H1 (cell line): Measurements from ENCODE around the gene DENND1A. TPM values are rescaled to one million over a fixed set of nuclear protein-coding genes. Genes with fewer than 3 reads are reported as not detected.

ENCODE experiments used
- CTCF ChIA-PET: fragments of 300-600 bp; sonication (Branson Sonifier 250); formaldehyde crosslinking; loops from one replicate; lab custom pipeline; 2021; ENCODE audit not compliant: partially characterized antibody; lab: Charles Lee
- POLR2A ChIA-PET: fragments of 300-600 bp; sonication (Branson Sonifier 250); formaldehyde crosslinking; loops from one replicate; lab custom pipeline; 2021; ENCODE audit warnings: inconsistent platforms; ENCODE audit not compliant: partially characterized antibody; lab: Charles Lee
- DNase-seq, 2 experiments: peaks; one replicate each; pipeline versions ENCODE4 v3.0.0 to v3.0.0-alpha.2; 2010 to 2022; ENCODE audit warnings: low spot score in 2 of 2, low read depth in 1 of 2, mixed read lengths in 1 of 2
- FAIRE-seq: peaks from 2 replicates; lab custom pipeline; 2011; peaks lifted over from hg19 to GRCh38; lab: Jason Lieb, UNC
- H2AFZ ChIP-seq: 2 replicates; pipeline ENCODE4 v1.8.1; 2012; ENCODE audit warnings: low read length, inconsistent platforms
- H2AK5ac ChIP-seq: 2 replicates; pipeline ENCODE4 v1.6.1; 2013; ENCODE audit warnings: low read depth, low read length
- H2BK120ac ChIP-seq: replicated peaks from 2 replicates; pipeline ENCODE3; 2013; ENCODE audit warnings: low read depth, low read length, inconsistent platforms
- H2BK12ac ChIP-seq: 2 replicates; pipeline ENCODE4 v1.6.1; 2013; ENCODE audit warnings: low read depth, low read length
- H2BK15ac ChIP-seq: 2 replicates; pipeline ENCODE4 v1.6.1; 2013; ENCODE audit warnings: low read length
- H2BK20ac ChIP-seq: 2 replicates; pipeline ENCODE4 v1.6.1; 2013; ENCODE audit warnings: low read length
- H2BK5ac ChIP-seq: 2 replicates; pipeline ENCODE4 v1.6.1; 2013; ENCODE audit warnings: low read depth, low read length
- H3K14ac ChIP-seq: 2 replicates; pipeline ENCODE4 v1.6.1; 2013; ENCODE audit warnings: inconsistent platforms; ENCODE audit not compliant: insufficient read length
- H3K18ac ChIP-seq: 2 replicates; pipeline ENCODE4 v1.6.1; 2013; ENCODE audit warnings: low read length; ENCODE audit errors: extremely low read depth
- H3K23ac ChIP-seq: 2 replicates; pipeline ENCODE4 v1.6.1; 2013; ENCODE audit warnings: inconsistent platforms; ENCODE audit not compliant: insufficient read length
- H3K23me2 ChIP-seq: 2 replicates; pipeline ENCODE4 v1.6.1; 2013; ENCODE audit warnings: low read depth, low read length
- H3K27ac ChIP-seq: 2 replicates; pipeline ENCODE4 v1.6.1; 2011; ENCODE audit warnings: low read depth, low read length, inconsistent platforms
- H3K27me3 ChIP-seq, 4 experiments: replicated peaks in 1 of 4; 1 replicate in 1 of 4; 2 replicates in 3 of 4; pipeline versions ENCODE4 v1.6.1 to v1.8.1; 2011 to 2013; ENCODE audit warnings: low read length in 3 of 4, mild to moderate bottlenecking in 3 of 4, inconsistent platforms in 2 of 4, mixed read lengths in 2 of 4, moderate library complexity in 1 of 4; ENCODE audit not compliant: control insufficient read depth in 3 of 4, insufficient read depth in 3 of 4; ENCODE audit errors: extremely low read depth in 1 of 4
- H3K36me3 ChIP-seq, 4 experiments: 2 replicates each; pipeline versions ENCODE4 v1.6.1 to v1.8.1; 2011 to 2013; ENCODE audit warnings: mild to moderate bottlenecking in 4 of 4, low read length in 3 of 4, moderate library complexity in 2 of 4, control low read depth in 1 of 4, inconsistent platforms in 1 of 4; ENCODE audit not compliant: insufficient read depth in 4 of 4, control insufficient read depth in 2 of 4
- H3K4ac ChIP-seq: replicated peaks from 2 replicates; pipeline ENCODE3; 2013; ENCODE audit warnings: low read length, low read depth, mixed read lengths, inconsistent platforms; ENCODE audit not compliant: insufficient read length
- H3K4me1 ChIP-seq, 4 experiments: replicated peaks in 1 of 4; 1 replicate in 1 of 4; 2 replicates in 3 of 4; pipeline versions ENCODE4 v1.6.1 to v1.8.1; 2011 to 2013; ENCODE audit warnings: low read length in 3 of 4, inconsistent platforms in 2 of 4, mixed read lengths in 1 of 4; ENCODE audit not compliant: insufficient read depth in 4 of 4, control insufficient read depth in 3 of 4
- H3K4me2 ChIP-seq, 2 experiments: 2 replicates each; pipeline versions ENCODE4 v1.6.1 to v1.8.1; 2011 to 2013; ENCODE audit warnings: low read depth in 2 of 2, low read length in 2 of 2, control low read depth in 1 of 2, inconsistent platforms in 1 of 2, mild to moderate bottlenecking in 1 of 2; ENCODE audit not compliant: insufficient read depth in 1 of 2
- H3K4me3 ChIP-seq, 4 experiments: fragments of 200-600, 300-600 bp in 1 of 4; sonication (generic), shearing (Covaris generic), sonication (Bioruptor Twin) in 1 of 4; 2 replicates each; pipeline versions ENCODE4 v1.5.1 to v1.8.1; 2011 to 2016; ENCODE audit warnings: low read length in 4 of 4, low read depth in 3 of 4, control low read depth in 2 of 4, inconsistent platforms in 2 of 4, mild to moderate bottlenecking in 2 of 4, mixed read lengths in 1 of 4, moderate library complexity in 1 of 4; ENCODE audit not compliant: insufficient read depth in 2 of 4; ENCODE audit errors: extremely low read depth in 1 of 4
- H3K56ac ChIP-seq: replicated peaks from 2 replicates; pipeline ENCODE3; 2013; ENCODE audit warnings: low read depth, mild to moderate bottlenecking, mixed read lengths, low read length, inconsistent platforms; ENCODE audit not compliant: insufficient read length
- H3K79me1 ChIP-seq: 2 replicates; pipeline ENCODE4 v1.6.1; 2013; ENCODE audit warnings: low read depth, low read length, control low read depth
- H3K79me2 ChIP-seq, 2 experiments: 2 replicates each; pipeline versions ENCODE4 v1.6.1 to v1.8.1; 2012 to 2013; ENCODE audit warnings: low read length in 2 of 2, mild to moderate bottlenecking in 2 of 2, inconsistent platforms in 1 of 2; ENCODE audit not compliant: insufficient read depth in 2 of 2, control insufficient read depth in 1 of 2
- H3K9ac ChIP-seq, 4 experiments: replicated peaks in 1 of 4; 1 replicate in 1 of 4; 2 replicates in 3 of 4; pipeline versions ENCODE4 v1.6.1 to v1.8.1; 2011 to 2013; ENCODE audit warnings: low read depth in 3 of 4, low read length in 3 of 4, control low read depth in 2 of 4, mild to moderate bottlenecking in 2 of 4, moderate library complexity in 2 of 4, inconsistent platforms in 1 of 4; ENCODE audit errors: extremely low read depth in 1 of 4
- H3K9me3 ChIP-seq, 2 experiments: 2 replicates each; pipeline versions ENCODE4 v1.6.1 to v1.8.1; 2012 to 2013; ENCODE audit warnings: mild to moderate bottlenecking in 2 of 2, moderate library complexity in 2 of 2, control low read depth in 1 of 2, inconsistent platforms in 1 of 2, low read depth in 1 of 2, low read length in 1 of 2, mixed read lengths in 1 of 2; ENCODE audit not compliant: insufficient read depth in 2 of 2
- H4K20me1 ChIP-seq, 2 experiments: replicated peaks in 1 of 2; 2 replicates each; pipeline versions ENCODE3 to v1.8.1; 2011 to 2013; ENCODE audit warnings: inconsistent platforms in 2 of 2, low read length in 2 of 2, mild to moderate bottlenecking in 1 of 2; ENCODE audit not compliant: insufficient read depth in 2 of 2, control insufficient read depth in 1 of 2
- H4K5ac ChIP-seq: 2 replicates; pipeline ENCODE4 v1.6.1; 2013; ENCODE audit warnings: low read length, low read depth, mixed read lengths, inconsistent platforms; ENCODE audit not compliant: insufficient read length
- H4K8ac ChIP-seq: 2 replicates; pipeline ENCODE4 v1.8.0; 2013; ENCODE audit warnings: mild to moderate bottlenecking, moderate library complexity, low read length, inconsistent platforms; ENCODE audit not compliant: insufficient read depth; ENCODE audit errors: extremely low read depth
- H4K91ac ChIP-seq: replicated peaks from 2 replicates; pipeline ENCODE3; 2013; ENCODE audit warnings: low read length, mixed read lengths, inconsistent platforms; ENCODE audit not compliant: insufficient read length
- FOSL1 ChIP-seq: IDR thresholded peaks from 2 replicates; pipeline ENCODE4 v1.6.1; 2011; ENCODE audit warnings: mild to moderate bottlenecking, low read depth, low read length, moderate library complexity; ENCODE audit not compliant: insufficient read depth
- KDM4A ChIP-seq: IDR thresholded peaks from one replicate; pipeline ENCODE4 v1.7.1; 2012; ENCODE audit warnings: low read depth, mild to moderate bottlenecking, moderate library complexity, low read length, inconsistent platforms; ENCODE audit not compliant: severe bottlenecking
- SP4 ChIP-seq: IDR thresholded peaks from 2 replicates; pipeline ENCODE4 v1.6.1; 2012; ENCODE audit warnings: low read length, inconsistent platforms
- WGBS, 2 experiments: shearing (Covaris generic) in 1 of 2; methylation state at CpG; one replicate each; pipeline versions ENCODE4 v1.1.6 to v1.1.7; 2013 to 2015; ENCODE audit warnings: low lambda C conversion rate in 2 of 2, mixed read lengths in 2 of 2, inconsistent platforms in 1 of 2, low coverage in 1 of 2, missing lambda C conversion rate in 1 of 2; ENCODE audit not compliant: insufficient replicate concordance in 2 of 2, insufficient coverage in 1 of 2, insufficient read length in 1 of 2; ENCODE audit errors: extremely low coverage in 1 of 2, missing lambda C conversion rate in 1 of 2; 5-methylcytosine and 5-hydroxymethylcytosine counted together
- polyA plus RNA-seq, 7 experiments: library from polyadenylated mRNA; depleted of rRNA in 3 of 7; stranded (reverse) in 5 of 7; unstranded in 2 of 7; fragments of >200 nt in 5 of 7; fragments of 200-250 nt in 2 of 7; gene quantifications; 1 replicate in 5 of 7; 2 replicates in 1 of 7; 4 replicates in 1 of 7; pipeline versions ENCODE4 v1.2.1 to v1.2.3, GENCODE V29; 2011 to 2013; ENCODE audit warnings: missing spikeins in 2 of 7, mixed read lengths in 2 of 7
- total RNA-seq: library from RNA; stranded (reverse); fragmentation: NEBNext Ultra II Directional; extraction: Animal tissue kit (Norgen Biotek cat#: 25700); gene quantifications from 2 replicates; pipeline ENCODE4 v1.2.1, GENCODE V29; 2021
- TF ChIP-seq, protein P1 (sequence below): IDR thresholded peaks from 2 replicates; pipeline ENCODE4 v1.6.1; 2011; ENCODE audit warnings: low read depth, mild to moderate bottlenecking, low read length; ENCODE audit not compliant: insufficient read depth

DENND1A gene
- total and polyA plus RNA-seq, 2 of the 8 experiments (the other 6 are each of a cell fraction or from before 2014, with no cell fraction given): 24.1 to 26.4 TPM

DNA sequence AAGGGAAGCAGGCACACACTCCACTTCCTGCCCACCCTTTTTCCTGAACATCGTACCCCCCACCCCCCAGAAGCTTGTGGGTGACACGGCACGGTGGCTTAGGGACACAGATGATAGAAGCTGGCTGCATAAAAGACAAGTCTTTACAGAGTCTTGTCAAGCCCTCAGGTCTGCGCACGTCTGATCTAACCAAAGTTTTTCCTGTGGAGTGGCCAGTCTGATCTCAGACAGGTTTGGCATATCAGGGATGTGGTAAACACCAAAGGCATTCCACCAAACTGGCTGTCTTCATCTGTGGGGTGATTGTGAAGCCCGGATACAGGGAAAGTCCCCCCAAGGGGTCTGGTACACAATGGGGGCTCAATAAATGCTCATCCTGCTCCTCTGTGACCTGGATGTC, 523.9 kb downstream of the DENND1A start:
- no peak overlapping the region for H4K8ac ChIP-seq
- 94% methylated on average over 6 of the region's 6 CpGs; no CpG with 5 or more reads in 1 of the 2 experiments for WGBS, 2 experiments
- no peak overlapping the region for H4K91ac ChIP-seq
- no peak overlapping the region for H3K56ac ChIP-seq
- no peak overlapping the region; the same call in 1 of the 2 replicates for H2BK20ac ChIP-seq
- no peaks in the 10 kb centered on the region for H3K9me3 ChIP-seq
- H3K9ac ChIP-seq: no peak overlapping the region
- no peak overlapping the region for H3K4me3 ChIP-seq
- no peak overlapping the region for H3K18ac ChIP-seq
- H2AFZ ChIP-seq: no peak overlapping the region
- H2AK5ac ChIP-seq: no peak overlapping the region
- no peaks in the 10 kb centered on the region for H3K79me2 ChIP-seq
- H3K4me2 ChIP-seq: 0 out of 4 replicates have a peak overlapping the region, but pooled peaks of 1 of the 2 experiments have one; percentile 17
- FAIRE-seq (no peak), DNase-seq (no peak)
- no peak overlapping the region for H3K4ac ChIP-seq
- no peaks in the 10 kb centered on the region for H3K23me2 ChIP-seq
- H3K27me3 ChIP-seq: no peaks in the 10 kb centered on the region
- ChIA-PET POLR2A (interaction anchor here (0.5 to 2.0 kb wide), 2 partner anchors 25 to 1406 kb away, joined by 3 to 5 read pairs; no protein-coding TSS in a partner anchor), CTCF (interaction anchor here (1.7 kb wide), 1 partner anchor 32 kb away, joined by 3 read pairs; no protein-coding TSS in a partner anchor)
- no peak overlapping the region for H2BK15ac ChIP-seq
- H3K14ac ChIP-seq: no peak overlapping the region
- TF ChIP-seq KDM4A (no peak), SP4 (no peak), FOSL1 (no peak)
- TF ChIP-seq, protein P1, sequence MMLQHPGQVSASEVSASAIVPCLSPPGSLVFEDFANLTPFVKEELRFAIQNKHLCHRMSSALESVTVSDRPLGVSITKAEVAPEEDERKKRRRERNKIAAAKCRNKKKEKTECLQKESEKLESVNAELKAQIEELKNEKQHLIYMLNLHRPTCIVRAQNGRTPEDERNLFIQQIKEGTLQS: no peak
- H3K36me3 ChIP-seq: no peaks in the 10 kb centered on the region; a peak in 1 of 8 replicates
- no peak overlapping the region for H2BK120ac ChIP-seq
- H2BK12ac ChIP-seq: no peak overlapping the region
- no peak overlapping the region for H2BK5ac ChIP-seq
- H3K27ac ChIP-seq: no peak overlapping the region
- peaks cover 0 to 14% (median 9%) of the 10 kb centered on the region in 4 experiments; a peak in 6 of 7 replicates for H3K4me1 ChIP-seq
- H3K23ac ChIP-seq: no peak overlapping the region
- H3K79me1 ChIP-seq: no peaks in the 10 kb centered on the region
- H4K20me1 ChIP-seq: no peaks in the 10 kb centered on the region
- H4K5ac ChIP-seq: no peak overlapping the region
